Measurements from ENCODE around the gene TMEM108.

GRCh38 chr3:133383741-133384140 is 345.6 kb downstream of the TMEM108 start:
- TF ChIP-seq MAX (IDR thresholded peaks at IDR 0.05; ENCODE audit: low read depth, low read length) (no peak), CTCF (IDR thresholded peaks at IDR 0.05; ENCODE audit: low read depth, low read length) (no peak), POLR2A (IDR thresholded peaks at IDR 0.05; ENCODE audit: extremely low read depth, insufficient read length) (no peak)

All from NB4 (cell line).